ENCODE measurements around the gene SAFB.

SAFB gene

DNA sequence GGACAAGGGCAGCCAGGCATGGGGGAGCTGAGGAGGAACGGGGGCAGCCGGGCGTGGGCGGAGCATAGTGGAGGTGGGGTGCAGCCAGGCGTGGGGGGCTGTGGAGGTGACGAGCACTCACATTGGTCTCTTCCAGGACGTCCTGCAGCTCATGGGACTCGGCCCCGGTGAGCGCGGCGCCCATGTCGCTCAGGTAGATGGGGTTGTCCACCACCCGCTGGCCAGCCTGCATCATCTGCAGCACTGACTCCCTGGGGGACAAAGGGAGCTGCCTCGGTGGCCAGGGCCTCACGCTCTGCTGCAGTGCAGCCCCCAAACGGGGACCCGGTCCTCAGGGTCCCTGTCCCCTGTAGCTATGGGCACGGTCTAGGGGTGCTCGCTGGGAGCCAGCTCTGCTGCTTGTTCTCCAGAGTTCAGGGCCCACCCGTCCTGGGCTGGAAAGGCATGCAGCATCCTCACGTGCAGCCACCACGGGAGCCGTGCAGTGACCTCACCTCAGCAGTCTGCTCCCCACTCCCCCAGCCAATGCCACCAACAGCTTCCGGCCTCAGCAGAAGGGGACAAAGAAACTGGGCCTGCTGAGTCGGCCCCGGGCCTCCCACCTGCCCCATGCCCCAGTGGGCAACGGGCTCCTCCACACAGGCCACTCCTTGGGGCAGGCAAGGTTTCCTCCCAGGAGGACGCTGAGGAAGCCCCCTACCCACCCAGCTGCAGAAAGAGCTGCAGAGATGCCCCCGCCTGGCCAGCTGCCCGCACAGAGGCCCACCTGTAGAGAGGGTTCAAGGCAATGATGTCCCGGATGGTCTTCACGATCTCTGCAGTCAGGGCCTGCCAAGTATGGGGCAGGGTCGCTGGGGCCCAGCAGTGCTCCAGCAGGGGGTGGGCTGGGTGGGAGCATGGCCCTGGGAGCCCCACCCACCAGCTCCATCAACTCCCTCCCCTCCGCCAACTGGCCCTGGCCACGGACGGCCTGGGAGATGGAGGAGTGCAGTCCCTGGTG, 85.0 kb downstream of the SAFB start:
- peaks cover 89% of the 10 kb centered on the region for H3K36me3 ChIP-seq
- no peak for DNase-seq
- TF ChIP-seq, protein P1, sequence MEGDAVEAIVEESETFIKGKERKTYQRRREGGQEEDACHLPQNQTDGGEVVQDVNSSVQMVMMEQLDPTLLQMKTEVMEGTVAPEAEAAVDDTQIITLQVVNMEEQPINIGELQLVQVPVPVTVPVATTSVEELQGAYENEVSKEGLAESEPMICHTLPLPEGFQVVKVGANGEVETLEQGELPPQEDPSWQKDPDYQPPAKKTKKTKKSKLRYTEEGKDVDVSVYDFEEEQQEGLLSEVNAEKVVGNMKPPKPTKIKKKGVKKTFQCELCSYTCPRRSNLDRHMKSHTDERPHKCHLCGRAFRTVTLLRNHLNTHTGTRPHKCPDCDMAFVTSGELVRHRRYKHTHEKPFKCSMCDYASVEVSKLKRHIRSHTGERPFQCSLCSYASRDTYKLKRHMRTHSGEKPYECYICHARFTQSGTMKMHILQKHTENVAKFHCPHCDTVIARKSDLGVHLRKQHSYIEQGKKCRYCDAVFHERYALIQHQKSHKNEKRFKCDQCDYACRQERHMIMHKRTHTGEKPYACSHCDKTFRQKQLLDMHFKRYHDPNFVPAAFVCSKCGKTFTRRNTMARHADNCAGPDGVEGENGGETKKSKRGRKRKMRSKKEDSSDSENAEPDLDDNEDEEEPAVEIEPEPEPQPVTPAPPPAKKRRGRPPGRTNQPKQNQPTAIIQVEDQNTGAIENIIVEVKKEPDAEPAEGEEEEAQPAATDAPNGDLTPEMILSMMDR (IDR thresholded peaks at IDR 0.05; ENCODE audit: low read depth, low read length), result no peak

DNA sequence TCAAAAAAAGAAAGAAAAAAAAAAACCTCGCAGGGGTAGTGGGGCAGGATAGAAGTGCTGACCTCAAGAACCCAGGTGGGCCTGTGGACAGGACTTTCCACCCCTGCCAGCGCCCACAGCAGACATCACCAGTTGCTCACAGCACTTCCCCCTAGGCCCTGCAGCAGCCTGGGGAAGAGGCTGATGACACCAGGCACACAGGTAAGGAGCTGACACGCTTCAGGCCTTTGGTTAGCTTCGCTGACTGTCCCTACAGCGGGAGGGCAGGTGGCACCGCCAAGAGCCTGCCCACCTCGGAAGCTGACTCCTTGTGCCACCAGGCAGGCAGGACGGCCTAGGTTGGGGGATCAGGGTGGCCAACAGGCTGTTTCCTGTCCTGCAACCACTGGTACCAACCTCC, 88.1 kb downstream of the SAFB start:
- Histone ChIP-seq H3K36me3 (peaks cover 79% of the 10 kb centered on the region), H3K4me3 (ENCODE audit: low read depth, low read length) (no peak overlapping the region)

More for the DNA sequence above, 85.0 kb downstream of the SAFB start:
- no peak overlapping the region for H3K4me3 ChIP-seq (ENCODE audit: low read depth, low read length)
- H3K9me3 ChIP-seq (ENCODE audit: severe bottlenecking), result no peaks in the 10 kb centered on the region
- H3K27me3 ChIP-seq (ENCODE audit: insufficient read depth, low read depth, severe bottlenecking), result no peaks in the 10 kb centered on the region
- H3K27ac ChIP-seq, result no peak overlapping the region

DNA sequence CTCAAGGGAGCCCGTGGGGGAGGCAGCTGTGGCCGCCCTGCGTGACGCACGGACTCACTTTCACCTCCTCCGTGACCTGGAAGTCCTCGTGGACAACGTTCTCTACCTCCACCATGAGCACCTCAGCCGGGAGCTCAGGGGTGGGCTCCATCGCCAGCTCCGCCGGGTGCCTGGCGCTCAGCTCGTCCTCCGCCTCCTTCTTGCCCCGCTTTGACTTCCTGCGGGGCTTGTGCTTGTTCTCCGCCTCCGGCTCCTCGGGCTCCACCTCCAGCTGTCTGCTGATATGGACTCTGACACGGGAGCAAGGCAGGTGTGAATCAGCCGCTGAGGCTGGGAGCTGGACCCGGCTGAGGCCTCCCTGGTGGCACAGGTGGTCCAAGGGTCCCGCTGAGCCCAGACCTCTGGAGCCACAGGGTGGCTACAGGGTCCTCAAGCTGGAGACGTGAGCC, 88.9 kb downstream of the SAFB start:
- H3K36me3 ChIP-seq, result peaks cover 76% of the 10 kb centered on the region
- no peak overlapping the region for H3K4me3 ChIP-seq (ENCODE audit: low read depth, low read length)

More for the DNA sequence above, 88.1 kb downstream of the SAFB start:
- TF ChIP-seq, protein P1 (IDR thresholded peaks at IDR 0.05; ENCODE audit: low read depth, low read length), result no peak
- Histone ChIP-seq H3K27me3 (ENCODE audit: insufficient read depth, low read depth, severe bottlenecking) (no peaks in the 10 kb centered on the region), H3K9me3 (ENCODE audit: severe bottlenecking) (no peaks in the 10 kb centered on the region), H3K27ac (no peak overlapping the region)
- no peak for DNase-seq

DNA sequence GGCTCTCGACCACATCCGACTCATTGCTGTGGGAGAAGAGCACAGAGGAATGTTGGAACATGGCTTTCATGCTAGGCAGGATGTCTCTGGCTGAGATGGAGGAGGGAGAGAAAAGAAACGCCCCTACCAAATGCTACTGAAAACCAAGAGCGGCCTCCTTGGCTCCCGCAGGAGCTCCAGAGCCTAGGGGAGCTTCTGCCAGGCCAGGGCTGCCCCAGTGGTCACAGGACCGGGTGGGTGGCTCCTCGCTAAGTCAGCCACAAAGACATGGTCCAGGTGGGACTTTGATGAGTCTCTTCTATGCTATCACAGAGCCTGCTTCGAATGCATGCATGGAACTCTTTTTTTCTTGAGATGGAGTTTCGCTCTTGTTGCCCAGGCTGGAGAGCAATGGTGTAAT, 90.3 kb downstream of the SAFB start:
- TF ChIP-seq, protein P1 (IDR thresholded peaks at IDR 0.05; ENCODE audit: low read depth, low read length), result no peak
- Histone ChIP-seq H3K27me3 (ENCODE audit: insufficient read depth, low read depth, severe bottlenecking) (no peaks in the 10 kb centered on the region), H3K9me3 (ENCODE audit: severe bottlenecking) (no peaks in the 10 kb centered on the region), H3K4me3 (ENCODE audit: low read depth, low read length) (no peak overlapping the region), H3K36me3 (peaks cover 77% of the 10 kb centered on the region), H3K27ac (no peak overlapping the region)
- no peak for DNase-seq

More for the DNA sequence above, 88.9 kb downstream of the SAFB start:
- no peak overlapping the region for H3K27ac ChIP-seq
- no peaks in the 10 kb centered on the region for H3K27me3 ChIP-seq (ENCODE audit: insufficient read depth, low read depth, severe bottlenecking)
- TF ChIP-seq, protein P1 (IDR thresholded peaks at IDR 0.05; ENCODE audit: low read depth, low read length), result no peak
- no peaks in the 10 kb centered on the region for H3K9me3 ChIP-seq (ENCODE audit: severe bottlenecking)
- DNase-seq, result no peak

DNA sequence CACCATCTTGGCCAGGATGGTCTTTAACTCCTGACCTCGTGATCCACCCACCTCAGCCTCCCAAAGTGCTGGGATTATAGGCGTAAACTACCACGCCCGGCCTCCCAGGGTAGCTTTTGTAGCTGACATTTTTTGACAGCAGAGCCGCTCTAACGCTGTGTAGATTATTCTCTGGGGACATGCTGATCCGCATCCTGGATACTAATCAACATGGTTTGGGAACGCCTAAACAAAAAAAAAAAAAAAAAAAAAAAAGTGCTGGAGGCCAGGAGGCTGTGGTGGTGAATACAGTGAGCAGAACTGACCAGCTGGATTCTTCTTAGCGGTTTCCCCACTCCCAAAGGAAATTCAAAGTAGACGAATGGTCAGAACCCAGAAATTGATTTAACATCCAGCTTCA, 91.9 kb downstream of the SAFB start:
- H3K27me3 ChIP-seq (ENCODE audit: insufficient read depth, low read depth, severe bottlenecking), result no peaks in the 10 kb centered on the region
- TF ChIP-seq, protein P1 (IDR thresholded peaks at IDR 0.05; ENCODE audit: low read depth, low read length), result no peak
- H3K4me3 ChIP-seq (ENCODE audit: low read depth, low read length), result no peak overlapping the region
- H3K27ac ChIP-seq, result no peak overlapping the region
- H3K36me3 ChIP-seq, result peaks cover 69% of the 10 kb centered on the region
- H3K9me3 ChIP-seq (ENCODE audit: severe bottlenecking), result no peaks in the 10 kb centered on the region
- DNase-seq, result no peak
